AG08395 (cell line): ENCODE data around the gene TAS2R39.

Experiments
- DNase-seq: peaks from one replicate; pipeline ENCODE4 v3.0.0; 2012; ENCODE audit warnings: mixed read lengths, low spot score

Gene TAS2R39

GRCh38 chr7:143216151-143216550 lies 32.9 kb downstream of the TAS2R39 start:
- no peak for DNase-seq

- no peak for DNase-seq
These were observed 33.5 kb downstream of the TAS2R39 start for GRCh38 chr7:143216686-143217085.

GRCh38 chr7:143217806-143218205 lies 34.6 kb downstream of the TAS2R39 start:
- DNase-seq = no peak

GRCh38 chr7:143221286-143221685 lies 38.1 kb downstream of the TAS2R39 start:
- DNase-seq = no peak

- no peak for DNase-seq
These were observed 38.5 kb downstream of the TAS2R39 start, which contains the start of gene TAS2R40 for GRCh38 chr7:143221737-143222136. Gene TAS2R40 (plus strand): TSS chr7:143222037. CDS start chr7:143222079, 42 bp downstream.

GRCh38 chr7:143222782-143223181 lies 39.6 kb downstream of the TAS2R39 start:
- no peak for DNase-seq

- no peak for DNase-seq
These were observed 40.6 kb downstream of the TAS2R39 start for GRCh38 chr7:143223784-143224183.

GRCh38 chr7:143225047-143225446 lies 41.8 kb downstream of the TAS2R39 start:
- no peak for DNase-seq

- DNase-seq = no peak
These were observed 44.6 kb downstream of the TAS2R39 start for GRCh38 chr7:143227806-143228205.

- DNase-seq = no peak
These were observed 46.0 kb downstream of the TAS2R39 start for GRCh38 chr7:143229054-143229790.

- no peak for DNase-seq
These were observed 47.6 kb downstream of the TAS2R39 start for GRCh38 chr7:143230602-143231457.
